ENCODE measurements around the gene PCDHGB5.
A peak's percentile ranks its signal among the peaks of the same experiment; 100 is the strongest.
"Not testable (repeated sequence)": the region's sequence is repeated elsewhere in the genome, so short reads cannot be mapped to it uniquely, and the experiment has no call there.

The PCDHGB5 gene

GRCh38 chr5:141397756-141398551 lies at the start of gene PCDHGB5:
Gene PCDHGB5, plus strand, starts transcription at chr5:141397947. Its CDS starts 181 bp downstream, at chr5:141398128.
- not testable (repeated sequence) for DNase-seq

- peak; percentile 64 to 72 for DNase-seq
Measured at GRCh38 chr5:141349917-141350619, 47.7 kb upstream of the PCDHGB5 start, which contains the start of gene PCDHGB1. Gene PCDHGB1, plus strand, starts transcription at chr5:141350099. Its CDS starts 162 bp downstream, at chr5:141350261.

GRCh38 chr5:141351591-141351990 lies 46.2 kb upstream of the PCDHGB5 start:
- no peak for DNase-seq

- DNase-seq: no peak
Measured at GRCh38 chr5:141354900-141355469, 42.8 kb upstream of the PCDHGB5 start, which contains the start of gene PCDHGA4. Gene PCDHGA4, plus strand, starts transcription at chr5:141355021. Its CDS starts 87 bp downstream, at chr5:141355108.

GRCh38 chr5:141355641-141356040 lies 42.1 kb upstream of the PCDHGB5 start:
- DNase-seq: no peak

- no peak for DNase-seq
Measured at GRCh38 chr5:141356133-141356532, 41.6 kb upstream of the PCDHGB5 start.

- no peak for DNase-seq
Measured at GRCh38 chr5:141356950-141357349, 40.8 kb upstream of the PCDHGB5 start.

- no peak for DNase-seq
Measured at GRCh38 chr5:141359790-141360426, 37.8 kb upstream of the PCDHGB5 start, which contains the start of gene PCDHGB2. Gene PCDHGB2, plus strand, starts transcription at chr5:141359994. Its CDS starts 142 bp downstream, at chr5:141360136.

- no peak for DNase-seq
Measured at GRCh38 chr5:141360685-141361084, 37.1 kb upstream of the PCDHGB5 start.

GRCh38 chr5:141362719-141363118 lies 35.0 kb upstream of the PCDHGB5 start:
- no peak for DNase-seq

GRCh38 chr5:141363952-141364660 lies 33.6 kb upstream of the PCDHGB5 start, which contains the start of gene PCDHGA5:
Gene PCDHGA5, plus strand, starts transcription at chr5:141364162. Its CDS starts 169 bp downstream, at chr5:141364331.
- DNase-seq: no peak

- DNase-seq: no peak
Measured at GRCh38 chr5:141366016-141366896, 31.5 kb upstream of the PCDHGB5 start.

GRCh38 chr5:141369994-141370848 lies 27.5 kb upstream of the PCDHGB5 start, which contains the start of gene PCDHGB3:
Gene PCDHGB3, plus strand, starts transcription at chr5:141370242. Its CDS starts 153 bp downstream, at chr5:141370395.
- DNase-seq: no peak

- no peak for DNase-seq
Measured at GRCh38 chr5:141371572-141372475, 25.9 kb upstream of the PCDHGB5 start.

GRCh38 chr5:141373673-141374317 lies 24.0 kb upstream of the PCDHGB5 start, which contains the start of gene PCDHGA6:
Gene PCDHGA6, plus strand, starts transcription at chr5:141373891. Its CDS starts 193 bp downstream, at chr5:141374084.
- no peak for DNase-seq

- DNase-seq: no peak
Measured at GRCh38 chr5:141374627-141375026, 23.1 kb upstream of the PCDHGB5 start.

- not testable (repeated sequence) for DNase-seq
Measured at GRCh38 chr5:141375444-141376155, 22.1 kb upstream of the PCDHGB5 start.

All from NCI-H1930 (cell line).